ENCODE results near the gene MARCKSL1.

GRCh38 chr1:32316903-32317277 lies 19.1 kb downstream of the MARCKSL1 start:
- TF ChIP-seq CTCF (optimal IDR thresholded peaks at IDR 0.05 in 1 of 3, IDR thresholded peaks at IDR 0.05 in 1 of 3, conservative IDR thresholded peaks at IDR 0.05 in 1 of 3; ENCODE audit: extremely low read depth in 1 of 3, insufficient read depth in 2 of 3, low read length in 3 of 3) (no peak), EZH2 (IDR thresholded peaks at IDR 0.05; ENCODE audit: low read length) (no peak)
